ENCODE results near the gene ULBP1.

ULBP1 gene

DNA sequence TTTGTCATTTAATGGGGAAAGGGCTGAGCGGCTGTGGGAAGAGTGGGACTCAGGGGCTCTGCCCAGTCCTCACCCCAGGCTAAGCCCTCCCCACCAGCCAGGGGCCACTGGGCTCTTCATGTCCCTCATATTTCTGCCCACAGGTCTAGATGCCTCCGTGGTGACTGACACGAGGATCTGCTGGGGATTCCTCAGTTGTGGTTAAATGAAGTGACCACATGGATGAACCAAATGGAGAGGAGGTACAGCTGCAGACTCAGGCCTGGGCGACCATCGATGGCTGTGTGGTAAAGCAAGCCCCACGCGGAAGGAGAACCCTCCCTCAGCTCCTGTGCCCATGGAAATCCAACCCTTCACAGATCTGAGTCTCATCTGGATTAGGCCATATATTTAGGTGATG, 32.2 kb downstream of the ULBP1 start:
- H3K4me3 ChIP-seq (ENCODE audit: insufficient read depth, low read length, poor library complexity, severe bottlenecking), result no peak overlapping the region
- no peaks in the 10 kb centered on the region for H4K20me1 ChIP-seq (ENCODE audit: low read depth, low read length)
- H3K9me3 ChIP-seq (ENCODE audit: insufficient read depth, low read length), result no peaks in the 10 kb centered on the region
- H3K79me2 ChIP-seq (ENCODE audit: insufficient read depth, low read length), result no peaks in the 10 kb centered on the region
- no peak overlapping the region for H2AFZ ChIP-seq (ENCODE audit: low read depth, low read length, severe bottlenecking)
- no peak overlapping the region for H3K27ac ChIP-seq (ENCODE audit: low read depth, low read length)
- no peaks in the 10 kb centered on the region for H3K9me2 ChIP-seq (replicated peaks; ENCODE audit: insufficient read depth, low read length)
- no peak overlapping the region for H3K9ac ChIP-seq (ENCODE audit: low read length)
- no peak overlapping the region for H3K4me2 ChIP-seq (ENCODE audit: low read depth, low read length, poor library complexity, severe bottlenecking)
- TF ChIP-seq, protein P1, sequence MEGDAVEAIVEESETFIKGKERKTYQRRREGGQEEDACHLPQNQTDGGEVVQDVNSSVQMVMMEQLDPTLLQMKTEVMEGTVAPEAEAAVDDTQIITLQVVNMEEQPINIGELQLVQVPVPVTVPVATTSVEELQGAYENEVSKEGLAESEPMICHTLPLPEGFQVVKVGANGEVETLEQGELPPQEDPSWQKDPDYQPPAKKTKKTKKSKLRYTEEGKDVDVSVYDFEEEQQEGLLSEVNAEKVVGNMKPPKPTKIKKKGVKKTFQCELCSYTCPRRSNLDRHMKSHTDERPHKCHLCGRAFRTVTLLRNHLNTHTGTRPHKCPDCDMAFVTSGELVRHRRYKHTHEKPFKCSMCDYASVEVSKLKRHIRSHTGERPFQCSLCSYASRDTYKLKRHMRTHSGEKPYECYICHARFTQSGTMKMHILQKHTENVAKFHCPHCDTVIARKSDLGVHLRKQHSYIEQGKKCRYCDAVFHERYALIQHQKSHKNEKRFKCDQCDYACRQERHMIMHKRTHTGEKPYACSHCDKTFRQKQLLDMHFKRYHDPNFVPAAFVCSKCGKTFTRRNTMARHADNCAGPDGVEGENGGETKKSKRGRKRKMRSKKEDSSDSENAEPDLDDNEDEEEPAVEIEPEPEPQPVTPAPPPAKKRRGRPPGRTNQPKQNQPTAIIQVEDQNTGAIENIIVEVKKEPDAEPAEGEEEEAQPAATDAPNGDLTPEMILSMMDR (IDR thresholded peaks at IDR 0.05; ENCODE audit: insufficient read depth, low read length, poor library complexity, severe bottlenecking), result no peak
- no peak for TF ChIP-seq EZH2phosphoT487 (conservative IDR thresholded peaks at IDR 0.05; ENCODE audit: low read length)
- no peaks in the 10 kb centered on the region for H3K36me3 ChIP-seq (ENCODE audit: low read length)
- H3F3A ChIP-seq (ENCODE audit: insufficient read depth), result no peaks in the 10 kb centered on the region
- no peaks in the 10 kb centered on the region for H3K27me3 ChIP-seq (ENCODE audit: low read length)

DNA sequence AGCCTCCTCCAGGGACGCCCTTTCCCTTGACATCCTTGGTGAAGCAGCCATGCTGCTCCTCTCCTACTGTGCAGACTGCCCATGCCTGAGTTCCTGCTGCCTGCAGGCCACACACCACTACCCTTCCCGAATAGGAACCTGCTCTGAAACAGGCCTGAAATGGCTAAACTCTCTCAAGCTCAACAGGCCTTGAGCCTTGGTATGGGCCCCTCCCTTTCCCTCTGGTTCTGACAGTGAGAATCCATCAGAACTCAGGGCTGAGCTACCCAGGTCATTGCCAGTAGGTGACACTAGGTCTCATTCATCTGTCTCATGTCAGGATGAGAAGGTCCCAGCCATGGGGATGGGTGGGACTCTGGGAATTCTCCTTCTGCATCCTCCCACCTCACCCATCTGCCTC, 35.9 kb downstream of the ULBP1 start:
- H2AFZ ChIP-seq (ENCODE audit: low read depth, low read length, severe bottlenecking), result no peak overlapping the region
- H3K9me3 ChIP-seq (ENCODE audit: insufficient read depth, low read length), result no peaks in the 10 kb centered on the region
- H4K20me1 ChIP-seq (ENCODE audit: low read depth, low read length), result no peaks in the 10 kb centered on the region
- H3K27ac ChIP-seq (ENCODE audit: low read depth, low read length), result no peak overlapping the region
- no peaks in the 10 kb centered on the region for H3K27me3 ChIP-seq (ENCODE audit: low read length)
- TF ChIP-seq, protein P1 (IDR thresholded peaks at IDR 0.05; ENCODE audit: insufficient read depth, low read length, poor library complexity, severe bottlenecking), result no peak
- TF ChIP-seq EZH2phosphoT487 (conservative IDR thresholded peaks at IDR 0.05; ENCODE audit: low read length), result no peak
- no peak overlapping the region for H3K4me3 ChIP-seq (ENCODE audit: insufficient read depth, low read length, poor library complexity, severe bottlenecking)
- no peak overlapping the region for H3K9ac ChIP-seq (ENCODE audit: low read length)
- H3K4me2 ChIP-seq (ENCODE audit: low read depth, low read length, poor library complexity, severe bottlenecking), result no peak overlapping the region
- H3K36me3 ChIP-seq (ENCODE audit: low read length), result no peaks in the 10 kb centered on the region
- no peaks in the 10 kb centered on the region for H3K79me2 ChIP-seq (ENCODE audit: insufficient read depth, low read length)
- no peaks in the 10 kb centered on the region for H3K9me2 ChIP-seq (replicated peaks; ENCODE audit: insufficient read depth, low read length)
- H3F3A ChIP-seq (ENCODE audit: insufficient read depth), result no peaks in the 10 kb centered on the region

DNA sequence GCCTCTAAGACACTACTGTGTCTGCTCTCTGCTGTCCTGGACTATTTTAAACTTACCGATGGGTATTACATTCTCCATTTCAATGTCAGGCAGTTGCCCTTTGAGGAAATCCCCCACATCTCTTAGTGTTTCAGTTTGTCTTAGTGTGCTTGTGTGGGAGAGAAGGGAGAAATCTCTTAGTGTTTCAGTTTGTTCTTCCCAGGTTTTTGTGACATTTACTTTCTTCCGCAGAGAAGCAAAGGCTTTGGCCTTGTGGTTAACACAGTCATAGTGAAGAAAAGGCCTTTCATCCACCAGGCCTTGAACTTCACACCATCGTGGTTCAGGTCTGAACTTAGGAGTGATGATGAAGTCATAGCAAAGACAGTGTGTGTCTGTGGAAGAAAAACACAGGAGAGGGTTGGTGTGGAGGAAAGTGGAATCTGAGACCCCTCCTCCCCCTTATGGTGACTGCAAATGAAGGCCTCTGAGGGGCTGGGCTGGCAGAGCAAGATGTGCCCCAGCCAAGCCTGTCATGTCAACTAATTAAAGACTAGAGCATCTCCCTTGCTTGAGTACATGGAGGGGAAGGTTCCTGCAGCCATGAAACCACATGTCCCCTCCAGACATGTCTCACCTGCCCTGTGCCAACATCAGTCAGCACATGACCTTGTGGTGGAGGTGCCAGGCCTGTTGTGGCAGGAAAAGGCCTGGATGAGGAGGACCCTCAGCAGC, 37.7 kb downstream of the ULBP1 start:
- TF ChIP-seq, protein P1 (IDR thresholded peaks at IDR 0.05; ENCODE audit: insufficient read depth, low read length, poor library complexity, severe bottlenecking), result no peak
- TF ChIP-seq EZH2phosphoT487 (conservative IDR thresholded peaks at IDR 0.05; ENCODE audit: low read length), result no peak
- H3K27ac ChIP-seq (ENCODE audit: low read depth, low read length), result no peak overlapping the region

More for the DNA sequence above, 37.7 kb downstream of the ULBP1 start:
- no peaks in the 10 kb centered on the region for H3K79me2 ChIP-seq (ENCODE audit: insufficient read depth, low read length)
- no peaks in the 10 kb centered on the region for H3K9me2 ChIP-seq (replicated peaks; ENCODE audit: insufficient read depth, low read length)
- H2AFZ ChIP-seq (ENCODE audit: low read depth, low read length, severe bottlenecking), result no peak overlapping the region
- H4K20me1 ChIP-seq (ENCODE audit: low read depth, low read length), result no peaks in the 10 kb centered on the region
- H3K9ac ChIP-seq (ENCODE audit: low read length), result no peak overlapping the region
- no peak overlapping the region for H3K4me3 ChIP-seq (ENCODE audit: insufficient read depth, low read length, poor library complexity, severe bottlenecking)
- no peaks in the 10 kb centered on the region for H3K9me3 ChIP-seq (ENCODE audit: insufficient read depth, low read length)
- no peaks in the 10 kb centered on the region for H3F3A ChIP-seq (ENCODE audit: insufficient read depth)
- H3K27me3 ChIP-seq (ENCODE audit: low read length), result no peaks in the 10 kb centered on the region
- no peak overlapping the region for H3K4me2 ChIP-seq (ENCODE audit: low read depth, low read length, poor library complexity, severe bottlenecking)
- no peaks in the 10 kb centered on the region for H3K36me3 ChIP-seq (ENCODE audit: low read length)
